AG04449 (cell line): ENCODE measurements around the gene CAMK4.

Experiments
- CTCF ChIA-PET: fragments of 350-600 bp; formaldehyde crosslinking; extraction: SDS; loops from one replicate; lab custom pipeline; 2021; ENCODE audit warnings: antibody characterized with exemption; lab: Yijun Ruan, JAX
- POLR2A ChIA-PET: fragments of 400-600, 350-600 bp; formaldehyde crosslinking; extraction: SDS; loops from one replicate; lab custom pipeline; 2020; ENCODE audit warnings: antibody characterized with exemption, inconsistent platforms; lab: Yijun Ruan, JAX
- DNase-seq: peaks from one replicate; pipeline ENCODE4 v3.0.0-alpha.2; 2010; ENCODE audit warnings: low read depth, low spot score
- H3K4me3 ChIP-seq: 2 replicates; pipeline ENCODE4 v1.5.1; 2011; ENCODE audit warnings: low read depth, mild to moderate bottlenecking, control low read depth, low read length
- TF ChIP-seq, protein P1 (sequence below): IDR thresholded peaks from one replicate; pipeline ENCODE4 v1.5.1; 2011; ENCODE audit warnings: mild to moderate bottlenecking, moderate library complexity, low read length, control low read depth, inconsistent platforms; ENCODE audit not compliant: insufficient read depth; ENCODE audit errors: missing control alignments

The CAMK4 gene

DNA sequence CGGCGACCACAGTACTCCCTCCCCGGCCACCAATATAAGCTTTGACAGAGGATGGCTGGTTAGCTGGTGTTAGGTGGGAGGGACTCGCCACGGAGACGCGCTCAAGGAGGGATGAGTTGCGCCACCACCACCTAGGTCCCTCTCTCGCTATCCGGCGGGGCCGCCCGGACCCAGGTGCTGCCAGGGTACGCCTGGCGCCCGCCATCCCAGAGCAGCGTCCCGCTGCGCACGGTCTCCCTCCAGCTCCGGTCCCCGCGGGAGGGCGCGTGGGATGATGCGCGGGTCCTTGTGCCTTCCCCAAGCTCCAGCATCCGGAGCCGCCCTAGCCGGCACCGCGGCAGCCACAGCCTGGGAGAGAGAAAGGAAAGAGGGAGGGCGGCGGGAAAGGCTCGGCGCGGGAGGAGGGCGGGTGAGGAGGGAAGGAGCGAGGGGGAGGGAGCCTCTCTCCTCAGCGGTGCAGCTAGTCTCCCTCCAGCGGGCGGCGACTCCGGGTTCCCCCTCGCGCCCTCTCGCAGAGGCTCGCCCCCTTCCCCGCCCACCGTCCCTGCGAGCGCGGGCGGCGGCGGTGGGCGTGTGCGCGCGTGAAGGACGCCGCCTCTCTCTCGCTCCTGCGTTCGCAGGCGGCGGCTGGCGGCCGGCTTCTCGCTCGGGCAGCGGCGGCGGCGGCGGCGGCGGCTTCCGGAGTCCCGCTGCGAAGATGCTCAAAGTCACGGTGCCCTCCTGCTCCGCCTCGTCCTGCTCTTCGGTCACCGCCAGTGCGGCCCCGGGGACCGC is at the start of gene CAMK4:
Gene CAMK4 (plus strand): TSS at position 598 of the 774 bp plus-strand sequence. CDS start 100 bp downstream, at position 698.
- peak within 1 kb of the TSS; percentile 63 for H3K4me3 ChIP-seq
- ChIA-PET POLR2A (no interaction called here), CTCF (interaction anchor here (0.9 kb wide), 1 partner anchor 237 kb away, joined by 3 read pairs; no protein-coding TSS in a partner anchor)
- TF ChIP-seq, protein P1, sequence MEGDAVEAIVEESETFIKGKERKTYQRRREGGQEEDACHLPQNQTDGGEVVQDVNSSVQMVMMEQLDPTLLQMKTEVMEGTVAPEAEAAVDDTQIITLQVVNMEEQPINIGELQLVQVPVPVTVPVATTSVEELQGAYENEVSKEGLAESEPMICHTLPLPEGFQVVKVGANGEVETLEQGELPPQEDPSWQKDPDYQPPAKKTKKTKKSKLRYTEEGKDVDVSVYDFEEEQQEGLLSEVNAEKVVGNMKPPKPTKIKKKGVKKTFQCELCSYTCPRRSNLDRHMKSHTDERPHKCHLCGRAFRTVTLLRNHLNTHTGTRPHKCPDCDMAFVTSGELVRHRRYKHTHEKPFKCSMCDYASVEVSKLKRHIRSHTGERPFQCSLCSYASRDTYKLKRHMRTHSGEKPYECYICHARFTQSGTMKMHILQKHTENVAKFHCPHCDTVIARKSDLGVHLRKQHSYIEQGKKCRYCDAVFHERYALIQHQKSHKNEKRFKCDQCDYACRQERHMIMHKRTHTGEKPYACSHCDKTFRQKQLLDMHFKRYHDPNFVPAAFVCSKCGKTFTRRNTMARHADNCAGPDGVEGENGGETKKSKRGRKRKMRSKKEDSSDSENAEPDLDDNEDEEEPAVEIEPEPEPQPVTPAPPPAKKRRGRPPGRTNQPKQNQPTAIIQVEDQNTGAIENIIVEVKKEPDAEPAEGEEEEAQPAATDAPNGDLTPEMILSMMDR = peak; percentile 32
- DNase-seq = no peak

DNA sequence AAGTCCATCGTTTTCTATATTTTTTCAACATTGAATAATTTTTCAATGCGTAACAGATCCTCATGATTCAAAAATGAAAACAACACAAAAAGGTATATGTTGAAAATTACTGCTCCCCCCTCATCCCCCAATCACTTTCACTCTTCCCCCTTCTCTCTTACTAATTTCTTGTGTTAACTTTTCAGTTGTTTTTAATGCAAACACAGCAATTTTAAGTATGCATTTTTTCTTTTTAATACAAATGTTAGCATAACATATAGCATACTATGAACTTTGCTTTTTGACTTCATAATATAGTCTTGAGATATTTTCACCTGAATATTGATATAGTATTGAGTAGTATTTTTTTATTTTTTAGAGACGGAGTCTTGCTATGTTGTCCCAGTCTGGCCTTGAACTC is 41.1 kb upstream of the CAMK4 start:
- TF ChIP-seq, protein P1 = no peak
- CTCF ChIA-PET = no interaction called here
- POLR2A ChIA-PET = no interaction called here
- no peak for DNase-seq
- H3K4me3 ChIP-seq = no peak overlapping the region

DNA sequence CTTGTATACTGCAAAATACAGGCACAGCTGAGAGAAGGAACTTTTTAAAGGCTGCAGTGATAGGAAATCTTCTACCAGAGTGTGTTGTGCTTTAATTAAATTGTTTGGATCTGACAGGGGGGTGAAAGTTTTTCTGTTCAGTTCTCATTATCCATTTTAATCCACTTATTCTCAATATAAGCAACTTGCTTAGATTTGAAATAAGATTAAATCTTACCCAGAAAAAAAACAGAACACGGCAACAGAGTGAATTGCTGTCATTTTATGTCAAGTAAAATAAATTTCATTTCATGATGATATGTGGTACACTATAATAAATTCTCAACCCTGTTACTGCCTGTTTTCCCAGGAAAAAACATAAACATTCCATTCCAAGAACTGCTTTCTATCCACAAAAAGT is 37.1 kb upstream of the CAMK4 start:
- H3K4me3 ChIP-seq = no peak overlapping the region
- POLR2A ChIA-PET = no interaction called here
- TF ChIP-seq, protein P1 = no peak
- no peak for DNase-seq
- CTCF ChIA-PET = no interaction called here

DNA sequence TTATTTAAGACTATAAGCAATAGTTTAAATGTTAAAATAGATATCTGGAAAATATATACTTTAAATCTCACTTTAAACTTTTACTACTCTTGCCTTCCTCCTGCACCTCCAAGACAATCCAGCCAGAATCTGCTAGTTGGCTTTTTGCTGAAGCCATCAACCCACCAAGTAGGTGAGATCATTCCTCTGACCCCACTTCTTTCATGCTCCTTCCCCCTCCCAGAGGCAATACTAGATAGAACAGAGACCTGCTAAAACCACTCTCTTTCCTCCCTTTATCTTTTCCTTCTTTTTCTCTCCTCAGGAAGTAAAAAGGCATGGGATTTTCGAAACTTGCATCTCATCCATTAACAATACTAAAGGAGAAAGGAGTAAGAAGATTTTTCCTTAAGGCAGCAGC is 30.1 kb upstream of the CAMK4 start:
- POLR2A ChIA-PET = no interaction called here
- no peak overlapping the region for H3K4me3 ChIP-seq
- TF ChIP-seq, protein P1 = no peak
- no peak for DNase-seq
- CTCF ChIA-PET = no interaction called here

DNA sequence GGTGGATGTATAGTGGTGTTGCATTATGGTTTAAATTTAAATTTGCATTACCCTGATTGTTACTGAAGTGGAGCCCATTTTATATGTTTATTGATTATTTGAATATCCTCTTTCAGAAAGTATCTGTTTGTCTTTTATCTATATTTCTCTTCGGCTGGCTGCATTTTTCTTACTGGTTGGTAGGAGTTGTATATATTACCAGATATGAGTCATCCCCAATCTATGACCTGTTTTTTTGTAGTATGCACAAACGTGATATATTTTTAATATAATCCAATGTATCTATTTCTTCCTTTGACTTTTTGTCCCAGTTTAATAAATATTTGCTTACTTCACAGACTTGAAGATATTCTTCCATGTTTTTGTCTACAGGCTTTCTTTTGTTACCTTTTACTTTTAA is 29.3 kb upstream of the CAMK4 start:
- no peak for DNase-seq
- POLR2A ChIA-PET = no interaction called here
- CTCF ChIA-PET = no interaction called here
- TF ChIP-seq, protein P1 = no peak
- H3K4me3 ChIP-seq = no peak overlapping the region

DNA sequence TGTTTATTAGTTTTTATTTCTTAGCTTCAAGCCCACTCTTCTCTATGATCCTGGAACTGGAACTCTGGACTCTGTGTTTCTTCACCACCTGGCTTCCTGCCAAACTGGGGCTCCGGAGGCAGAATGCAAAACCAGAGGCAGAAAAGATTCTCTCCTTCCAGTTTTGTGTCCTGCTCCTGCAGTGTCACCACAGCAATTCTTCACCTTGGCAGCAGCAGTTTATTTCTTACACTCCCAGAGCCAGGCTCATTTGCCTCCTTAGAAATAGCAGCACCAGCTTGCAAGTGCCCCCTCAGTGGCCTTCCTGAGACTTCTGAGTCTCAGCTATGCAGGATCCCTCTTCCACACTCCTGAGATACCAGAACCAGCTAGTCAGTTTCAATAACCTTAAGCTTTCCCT is 26.7 kb upstream of the CAMK4 start:
- ChIA-PET POLR2A (no interaction called here), CTCF (interaction anchor here (1.0 kb wide), 1 partner anchor 39 kb away, joined by 3 read pairs; no protein-coding TSS in a partner anchor)
- DNase-seq = no peak
- TF ChIP-seq, protein P1 = no peak
- H3K4me3 ChIP-seq = no peak overlapping the region
